Ishikawa (cell line): ENCODE data around the gene NTRK1.

Source experiments
- FOXM1 ChIP-seq: IDR thresholded peaks from 2 replicates; pipeline ENCODE4 v1.6.1; 2012; ENCODE audit warnings: low read depth, borderline replicate concordance
- NFIC ChIP-seq: IDR thresholded peaks from 2 replicates; pipeline ENCODE4 v1.6.1; 2012
- RAD21 ChIP-seq: IDR thresholded peaks from 2 replicates; pipeline ENCODE4 v1.6.1; 2012; ENCODE audit warnings: low read depth
- REST ChIP-seq: IDR thresholded peaks from 2 replicates; pipeline ENCODE4 v1.6.1; 2012; ENCODE audit warnings: low read depth, mild to moderate bottlenecking
- TCF12 ChIP-seq: IDR thresholded peaks from 2 replicates; pipeline ENCODE4 v1.6.1; 2012; ENCODE audit warnings: low read depth
- YY1 ChIP-seq: IDR thresholded peaks from 2 replicates; pipeline ENCODE4 v1.6.1; 2012; ENCODE audit warnings: low read depth

- TF ChIP-seq REST (no peak), RAD21 (no peak), NFIC (no peak), TCF12 (no peak), YY1 (no peak), FOXM1 (no peak)
Observed at GRCh38 chr1:156847591-156848460, 12.8 kb upstream of the NTRK1 start.
